ENCODE measurements around the gene ABCA2.
"Not testable (repeated sequence)": the region's sequence is repeated elsewhere in the genome, so short reads cannot be mapped to it uniquely, and the experiment has no call there.

The ABCA2 gene

DNA sequence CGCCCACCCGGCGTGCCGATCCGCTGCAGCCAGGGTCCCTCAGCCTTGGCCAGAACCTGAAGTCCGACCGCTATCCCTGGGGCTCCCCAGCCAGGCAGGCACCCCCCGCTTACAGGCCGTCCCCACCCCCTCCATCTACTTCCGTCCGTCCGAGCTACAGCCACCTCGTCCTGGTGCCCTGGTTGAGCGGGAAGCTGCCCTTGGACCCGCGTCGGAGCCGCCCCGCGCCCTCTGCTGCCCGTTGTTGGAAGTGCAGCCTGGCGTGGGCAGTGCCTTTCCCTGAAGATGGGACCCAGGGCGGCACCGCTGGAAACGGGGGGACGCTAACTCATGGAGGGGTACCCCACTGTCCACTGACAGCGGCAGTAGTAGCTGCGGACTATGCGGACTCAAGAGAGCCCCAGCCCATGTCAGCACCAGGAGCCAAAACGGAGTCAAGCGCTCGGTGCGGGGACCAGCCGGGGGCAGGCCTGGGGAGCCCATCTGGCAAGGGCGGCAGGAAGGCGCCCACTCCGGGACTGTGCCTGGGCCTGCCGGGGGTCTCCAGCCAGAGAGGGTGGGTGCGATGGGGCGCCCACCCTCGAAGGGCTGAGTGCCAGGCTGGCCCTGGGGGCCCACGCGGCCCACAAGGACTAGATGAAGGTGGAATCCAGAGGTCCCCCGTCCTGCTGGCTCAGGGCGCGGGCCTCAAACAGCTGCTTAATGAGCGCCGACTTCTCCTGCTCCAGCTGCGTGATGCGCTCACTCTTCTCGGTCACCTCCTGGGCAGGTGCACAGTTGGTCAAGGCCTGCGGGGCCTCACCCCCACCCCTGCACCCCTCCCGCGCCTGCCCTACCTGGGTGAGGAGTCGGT lies 36.2 kb upstream of the ABCA2 start:
- DNase-seq: peak in 1 of 2 experiments; percentile 47

DNA sequence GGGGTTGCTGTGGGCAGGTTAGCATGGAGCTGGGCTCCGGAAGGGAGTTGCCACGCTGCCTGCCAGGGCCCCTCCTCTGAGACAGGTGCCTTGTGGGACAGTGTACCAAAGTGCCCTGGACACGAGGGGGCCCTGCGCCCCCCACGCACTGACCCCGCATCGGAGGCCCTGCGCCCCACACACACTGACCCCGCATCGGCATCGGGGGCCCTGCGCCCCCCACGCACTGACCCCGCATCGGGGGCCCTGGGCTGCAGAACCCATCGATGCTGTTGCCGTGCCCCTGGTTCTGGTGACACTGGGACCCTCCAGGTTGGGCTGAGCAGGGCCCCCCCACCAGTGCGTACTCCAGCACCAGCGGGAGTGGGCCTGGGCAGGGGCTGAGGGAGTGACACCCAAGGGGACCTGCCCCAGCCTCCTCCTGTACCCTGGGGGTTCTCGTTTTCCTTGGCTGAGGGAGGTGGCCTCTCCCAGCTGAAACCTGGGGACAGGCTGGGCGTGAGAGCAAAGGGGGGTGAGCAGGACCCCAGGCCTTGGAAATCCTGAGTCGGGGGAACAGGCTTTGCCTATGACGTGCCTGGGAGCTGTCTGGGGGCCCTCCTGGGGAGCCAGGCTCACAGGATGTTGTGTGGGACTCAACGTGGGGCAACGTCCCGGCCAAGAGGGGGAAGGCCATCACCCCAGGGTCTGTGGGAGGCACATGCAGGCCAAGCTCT lies 35.4 kb upstream of the ABCA2 start:
- no peak for DNase-seq

DNA sequence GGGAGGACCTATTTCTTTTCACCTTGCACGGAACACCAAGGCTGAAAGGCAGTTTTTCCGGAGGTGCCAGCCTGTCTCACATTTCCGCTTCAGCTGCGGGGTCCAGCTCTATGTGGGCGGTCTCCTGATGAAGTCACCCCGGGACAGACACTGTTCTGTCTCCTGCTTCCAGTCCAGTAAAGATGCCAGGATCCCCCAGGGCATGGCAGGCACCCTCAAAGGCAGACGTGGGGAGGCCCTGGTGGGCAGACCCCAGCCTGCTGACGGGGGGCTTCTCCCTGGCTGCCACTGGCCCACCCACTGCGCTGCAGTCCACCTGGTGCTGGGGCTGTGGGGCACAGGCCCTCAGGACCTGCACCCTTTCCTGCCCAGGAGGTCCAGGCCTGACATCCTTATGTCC lies 34.8 kb upstream of the ABCA2 start:
- not testable (repeated sequence) for DNase-seq

DNA sequence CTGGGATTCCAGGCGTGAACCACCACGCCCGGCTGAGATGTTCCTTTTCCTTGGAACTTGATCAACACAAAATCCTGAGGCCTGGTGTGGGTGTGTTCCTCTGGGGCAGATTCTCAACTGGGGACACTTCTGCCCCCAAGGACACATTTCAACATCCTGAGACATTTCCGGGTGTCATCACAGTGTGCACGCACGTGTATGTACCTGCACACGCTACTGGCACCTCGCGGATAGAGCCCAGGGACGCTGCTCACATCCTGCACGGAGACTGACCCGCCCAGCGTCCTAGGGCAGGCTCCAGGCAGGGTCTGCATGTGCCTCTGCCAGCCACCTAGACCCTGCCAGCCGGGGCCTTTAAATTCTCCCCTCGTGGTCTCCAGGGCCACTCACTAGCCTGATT lies 34.3 kb upstream of the ABCA2 start:
- DNase-seq: no peak

DNA sequence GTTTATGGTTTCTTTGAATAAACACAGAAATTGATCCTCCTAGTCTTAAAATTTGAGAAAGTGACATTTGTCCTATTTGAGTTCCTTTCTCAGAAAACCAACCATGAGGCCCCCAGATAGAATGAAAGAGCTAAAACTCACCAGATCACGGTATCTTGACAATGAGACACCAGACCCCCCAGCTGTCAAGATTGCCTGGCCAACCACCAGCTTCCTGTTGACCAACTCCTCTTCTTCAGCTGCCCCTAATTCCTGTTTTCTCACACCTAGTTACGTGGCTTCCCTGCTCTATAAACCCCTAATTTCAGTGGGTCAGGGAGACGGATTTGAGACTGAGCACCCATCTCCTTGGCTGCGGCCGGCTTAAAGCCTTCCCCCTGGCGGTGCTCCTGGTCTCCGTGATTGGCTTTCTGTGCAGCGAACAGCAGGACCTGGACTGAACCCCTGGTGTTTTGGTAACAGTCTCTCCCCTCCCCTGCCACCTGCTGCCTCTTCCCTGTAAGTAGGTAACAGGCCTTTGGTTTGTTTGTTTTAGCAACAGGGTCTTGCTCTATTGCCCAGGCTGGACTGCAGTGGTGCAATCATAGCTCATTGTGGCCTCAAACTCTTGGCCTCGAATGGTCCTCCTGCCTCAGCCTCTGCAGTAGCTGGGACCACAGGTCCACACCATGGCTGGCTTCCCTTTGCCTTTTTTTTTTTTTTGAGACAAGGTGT lies 30.6 kb upstream of the ABCA2 start:
- no peak for DNase-seq

DNA sequence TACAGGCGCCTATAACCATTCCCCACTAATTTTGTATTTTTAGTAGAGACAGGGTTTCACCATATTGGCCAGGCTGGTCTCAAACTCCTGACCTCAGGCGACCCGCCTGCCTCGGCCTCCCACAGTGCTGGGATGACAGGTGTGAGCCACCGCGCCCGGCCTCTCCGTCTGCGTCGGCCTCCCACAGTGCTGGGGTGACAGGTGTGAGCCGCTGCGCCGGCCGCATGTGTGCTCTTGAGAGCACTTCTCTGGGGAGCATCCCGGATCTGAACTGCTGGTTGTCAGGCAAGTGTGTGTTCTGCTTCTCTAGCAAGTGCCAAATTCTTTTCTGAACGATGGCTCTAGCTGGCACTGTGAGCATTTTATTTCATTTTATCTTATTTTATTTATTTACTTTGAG lies 29.5 kb upstream of the ABCA2 start:
- no peak for DNase-seq

DNA sequence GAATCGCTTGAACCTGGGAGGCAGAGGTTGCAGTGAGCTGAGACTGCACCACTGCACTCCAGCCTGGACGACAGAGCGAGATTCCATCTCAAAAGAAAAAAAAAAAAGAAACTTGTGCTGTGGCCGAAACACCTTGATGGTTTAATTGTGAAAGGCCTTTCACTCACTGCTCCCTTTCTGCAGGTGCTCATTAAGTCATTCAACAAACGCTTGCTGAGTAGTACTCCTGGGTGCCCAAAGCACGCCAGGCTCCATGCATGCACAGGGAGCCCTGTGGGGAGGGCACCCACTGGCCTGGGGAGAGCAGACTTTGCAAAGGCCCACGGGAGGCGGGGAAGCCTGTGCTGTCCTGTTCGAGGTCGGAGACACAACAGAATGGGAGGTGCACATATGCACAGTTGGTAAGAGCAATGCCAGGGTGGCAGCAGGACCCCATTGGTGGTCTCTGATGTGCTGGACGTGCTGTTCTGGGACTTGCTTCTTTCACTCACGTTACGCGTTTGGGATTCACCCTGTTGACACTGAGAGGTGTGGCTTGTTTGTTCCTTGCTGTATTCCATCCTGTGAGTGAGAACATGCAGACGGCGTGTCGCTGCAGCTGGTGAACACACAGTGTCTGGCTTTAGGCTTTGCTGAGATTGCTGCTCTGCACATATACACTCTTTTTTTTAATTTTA lies 28.8 kb upstream of the ABCA2 start:
- no peak for DNase-seq

DNA sequence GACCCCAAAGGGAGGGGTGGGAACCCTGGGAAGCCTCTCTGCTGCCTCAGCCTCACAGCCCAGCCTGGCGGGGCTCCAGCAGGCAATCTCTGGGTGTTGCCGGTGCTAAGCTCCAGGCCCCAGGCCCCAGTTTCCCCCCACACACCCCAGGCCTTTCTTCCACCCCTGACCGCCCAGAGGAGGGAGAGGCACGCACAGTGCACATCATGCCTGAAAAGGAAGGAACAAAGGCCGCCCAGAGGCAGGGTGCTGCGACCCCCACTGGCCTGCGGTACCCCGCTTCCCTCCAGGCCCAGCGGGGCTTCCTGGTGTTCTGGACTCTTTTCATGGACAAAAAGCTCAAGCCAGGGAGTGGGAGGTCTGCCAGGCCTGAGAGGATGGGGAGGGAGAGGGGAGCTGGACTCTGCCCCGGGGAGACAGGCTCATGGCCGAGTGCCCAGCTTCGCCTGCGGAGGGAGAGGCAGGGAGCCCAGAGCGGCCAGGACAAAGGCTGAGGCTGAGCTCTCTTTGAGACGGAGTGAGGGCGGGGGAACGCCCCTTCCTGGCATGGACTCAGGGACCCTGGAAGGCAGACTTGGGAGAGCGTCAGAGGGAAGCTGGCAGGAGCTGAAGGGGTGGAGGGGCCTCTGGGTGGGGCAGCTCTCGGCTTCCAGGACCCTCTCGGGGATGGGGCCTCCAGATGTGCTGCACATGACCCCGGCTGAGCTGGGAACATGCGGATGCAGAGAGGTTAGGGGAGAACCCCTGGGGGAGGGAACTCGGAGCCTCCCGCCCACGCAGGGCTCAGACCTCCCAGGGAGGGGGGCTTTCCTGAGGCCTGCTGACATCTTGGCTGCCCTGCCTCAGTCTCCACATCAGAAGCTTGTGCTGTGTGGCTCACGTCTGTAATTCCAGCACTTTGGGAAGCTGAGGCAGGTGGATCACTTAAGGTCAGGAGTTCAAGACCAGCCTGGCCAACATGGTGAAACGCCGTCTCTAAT lies 27.6 kb upstream of the ABCA2 start:
- no peak for DNase-seq

DNA sequence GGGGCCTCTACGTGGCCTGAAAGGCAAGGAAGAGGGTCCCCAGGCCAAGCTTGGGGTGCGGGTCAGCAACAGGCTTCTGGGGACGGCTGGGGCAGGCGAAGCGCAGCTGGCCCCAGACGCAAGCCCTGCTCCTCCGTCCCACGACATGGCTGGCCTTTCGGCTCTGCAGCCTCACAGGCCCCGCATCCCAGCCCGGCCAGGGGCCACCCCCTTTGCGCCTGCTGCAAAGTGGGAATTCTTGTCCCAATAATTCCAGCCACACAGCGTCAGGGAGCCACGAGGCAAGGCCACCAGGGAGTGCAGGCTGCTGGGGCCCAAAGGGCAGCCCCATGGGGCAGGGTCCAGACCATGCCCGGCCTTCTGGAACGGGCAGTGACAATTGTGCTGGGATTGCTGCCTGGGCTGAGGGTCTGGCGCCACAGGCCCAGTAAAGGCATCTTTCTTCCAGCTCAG lies 26.9 kb upstream of the ABCA2 start:
- DNase-seq: no peak

DNA sequence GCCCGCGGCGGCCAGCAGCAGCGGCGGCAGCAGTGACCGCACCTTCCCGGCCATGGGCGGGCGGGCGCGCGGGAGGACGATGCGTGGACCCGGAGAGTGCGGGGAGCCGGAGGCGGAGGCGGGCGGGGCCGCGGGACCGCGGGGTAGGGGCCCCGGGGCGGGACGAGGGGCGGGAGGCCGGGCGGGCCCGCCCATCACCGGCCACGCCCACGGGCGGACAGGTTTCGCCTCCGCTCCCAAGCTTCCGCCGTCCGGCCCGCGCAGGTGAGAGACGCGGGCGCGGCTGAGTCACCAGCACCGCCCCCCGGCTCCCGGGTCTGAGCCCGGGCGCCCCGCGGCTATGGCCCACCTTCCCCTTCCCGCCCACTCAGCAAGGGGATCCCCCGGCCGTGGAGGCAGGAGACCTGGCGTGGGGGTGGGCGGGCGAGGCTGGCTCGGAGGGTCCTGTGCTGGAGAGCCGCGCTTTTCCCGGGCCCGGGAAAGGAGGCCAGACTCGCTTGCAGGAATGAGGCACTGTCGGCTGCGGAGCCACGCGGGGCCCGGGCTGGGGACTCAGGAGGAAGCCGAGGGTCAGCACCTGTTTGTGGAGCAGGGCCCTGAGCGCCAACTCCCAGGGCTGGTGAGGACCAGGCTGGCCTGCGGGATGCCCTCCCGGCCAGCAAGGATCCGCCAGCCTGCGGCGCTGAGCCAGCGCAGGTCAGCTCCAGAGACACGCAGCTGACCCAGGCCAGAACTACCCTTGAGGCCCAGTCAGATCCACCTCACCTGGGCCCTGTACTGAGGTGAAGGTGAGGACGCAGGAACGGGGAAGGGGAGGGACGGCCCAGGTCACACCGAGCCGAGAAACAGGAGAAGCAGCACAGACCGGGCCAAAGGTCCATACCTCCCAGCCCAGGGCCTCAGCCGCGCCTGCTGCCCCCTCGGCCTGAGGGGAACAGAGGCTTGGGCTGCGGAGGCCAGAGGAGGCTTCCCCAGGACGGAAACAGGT lies 26.2 kb upstream of the ABCA2 start, which contains the start of gene ENTPD2:
Gene ENTPD2, minus strand, starts transcription at position 118 of the 988 bp plus-strand sequence. Its CDS starts 64 bp downstream, at position 54.
- no peak for DNase-seq

DNA sequence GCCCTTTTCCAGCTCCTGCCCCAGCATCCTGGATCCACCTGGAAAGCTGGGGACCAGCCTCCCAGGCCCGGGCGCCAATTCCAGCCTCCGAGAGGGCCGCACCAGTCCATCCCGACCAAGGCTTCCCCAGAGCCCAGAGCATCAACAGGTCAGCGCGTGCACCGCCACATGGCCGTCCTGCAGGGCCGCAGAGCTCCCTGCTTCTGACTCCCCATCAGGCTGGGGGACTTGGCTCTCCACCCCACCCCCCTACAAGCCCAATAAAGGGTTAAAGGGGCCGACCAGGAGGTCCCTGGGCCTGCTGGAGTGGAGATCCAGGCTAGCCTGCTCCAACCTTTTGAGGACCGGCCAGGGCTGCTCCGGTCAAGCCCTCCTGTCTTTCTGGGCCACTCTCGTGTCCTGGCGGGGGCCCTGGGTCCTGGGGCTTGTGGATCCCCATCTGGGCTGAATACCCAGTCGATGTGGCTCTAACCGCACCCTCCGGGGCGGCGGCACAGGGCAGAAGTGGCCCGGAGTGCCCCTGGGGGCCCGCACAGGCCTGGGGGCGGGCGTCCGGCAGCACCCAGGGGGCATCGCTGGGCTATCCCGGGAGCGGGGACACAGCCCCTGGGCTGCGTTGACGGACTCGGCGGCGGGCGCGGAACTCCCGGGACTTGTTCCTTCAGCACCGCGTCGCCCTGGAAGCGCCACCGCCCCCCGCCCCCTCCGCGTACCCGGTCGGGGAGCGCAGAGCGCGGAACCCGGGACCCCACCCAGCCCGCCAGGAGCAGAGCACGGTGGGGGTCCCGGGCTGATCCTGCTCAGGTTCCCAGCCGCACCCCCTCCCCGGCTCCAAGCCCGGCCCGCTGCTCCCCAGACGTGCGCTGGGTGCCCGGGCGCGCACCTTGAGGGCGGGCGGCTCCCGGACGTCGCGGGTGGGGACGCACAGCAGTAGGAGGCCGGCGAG lies 25.2 kb upstream of the ABCA2 start:
- no peak for DNase-seq

DNA sequence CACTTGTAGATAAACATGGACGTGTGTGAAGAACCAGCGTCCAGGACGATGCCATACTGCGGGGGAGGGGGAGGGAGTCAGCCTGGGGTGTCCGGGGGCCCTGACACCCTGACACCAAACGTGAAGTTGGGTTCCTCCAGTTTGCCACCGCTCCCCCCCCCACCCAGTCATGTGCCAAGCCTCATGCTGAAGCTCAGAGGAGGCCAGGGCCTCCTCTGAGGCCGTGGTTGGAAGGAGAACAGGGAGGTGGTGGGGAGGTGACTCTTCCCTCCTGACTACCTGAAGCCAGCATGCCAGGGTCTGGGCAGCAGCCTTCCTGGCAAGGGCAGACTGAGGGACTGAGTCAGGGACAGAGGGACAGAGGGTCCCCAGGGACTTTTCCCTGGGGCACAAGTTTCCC lies 24.3 kb upstream of the ABCA2 start:
- no peak for DNase-seq

DNA sequence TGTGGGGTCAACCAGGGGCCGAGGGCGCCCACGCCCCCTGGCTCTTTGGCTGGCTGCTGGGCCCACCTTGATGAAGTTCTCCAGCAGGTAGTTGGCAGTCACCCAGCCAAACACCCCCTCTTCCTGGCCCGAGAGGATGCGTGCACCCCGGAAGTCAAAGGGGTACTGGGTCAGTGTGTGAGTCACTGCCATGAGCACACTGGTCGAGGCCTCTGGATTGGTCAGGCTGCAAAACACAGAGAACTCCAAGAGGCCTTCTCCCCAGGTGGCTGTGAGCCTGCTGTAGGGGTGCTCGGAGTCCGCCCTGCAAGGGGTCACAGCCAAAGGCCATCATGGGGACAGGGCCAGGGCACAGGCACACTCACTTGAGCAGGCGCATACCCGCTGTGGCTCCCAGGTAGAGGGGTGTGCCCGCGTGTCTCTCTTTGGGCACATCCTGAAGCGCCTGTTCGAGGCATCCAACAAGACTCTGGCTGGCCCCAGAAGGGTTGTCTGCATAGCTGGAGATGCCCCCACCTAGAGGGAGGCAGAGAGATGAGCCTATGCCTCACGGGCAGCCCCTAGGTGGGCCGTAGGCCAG lies 23.2 kb upstream of the ABCA2 start:
- no peak for DNase-seq

DNA sequence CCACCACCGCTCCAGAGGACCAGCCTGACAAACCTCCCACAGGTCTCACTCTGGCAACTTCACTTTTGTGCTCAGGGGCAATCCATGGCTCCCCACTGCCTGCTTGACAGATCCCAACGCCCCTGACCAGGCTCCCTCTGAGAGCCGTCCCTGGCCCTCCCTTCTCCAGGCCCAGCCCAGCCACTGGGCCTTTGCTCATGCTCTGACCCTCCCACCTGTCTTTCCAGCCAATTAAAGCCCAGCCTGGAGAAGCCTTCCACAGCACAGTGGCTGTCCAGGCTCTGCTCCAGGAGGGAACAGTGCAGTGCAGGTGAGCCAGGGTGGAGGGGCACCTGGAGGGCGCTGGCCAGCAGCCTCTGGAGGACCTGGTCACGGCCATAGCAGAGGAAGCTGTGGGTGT lies 22.5 kb upstream of the ABCA2 start:
- no peak for DNase-seq

DNA sequence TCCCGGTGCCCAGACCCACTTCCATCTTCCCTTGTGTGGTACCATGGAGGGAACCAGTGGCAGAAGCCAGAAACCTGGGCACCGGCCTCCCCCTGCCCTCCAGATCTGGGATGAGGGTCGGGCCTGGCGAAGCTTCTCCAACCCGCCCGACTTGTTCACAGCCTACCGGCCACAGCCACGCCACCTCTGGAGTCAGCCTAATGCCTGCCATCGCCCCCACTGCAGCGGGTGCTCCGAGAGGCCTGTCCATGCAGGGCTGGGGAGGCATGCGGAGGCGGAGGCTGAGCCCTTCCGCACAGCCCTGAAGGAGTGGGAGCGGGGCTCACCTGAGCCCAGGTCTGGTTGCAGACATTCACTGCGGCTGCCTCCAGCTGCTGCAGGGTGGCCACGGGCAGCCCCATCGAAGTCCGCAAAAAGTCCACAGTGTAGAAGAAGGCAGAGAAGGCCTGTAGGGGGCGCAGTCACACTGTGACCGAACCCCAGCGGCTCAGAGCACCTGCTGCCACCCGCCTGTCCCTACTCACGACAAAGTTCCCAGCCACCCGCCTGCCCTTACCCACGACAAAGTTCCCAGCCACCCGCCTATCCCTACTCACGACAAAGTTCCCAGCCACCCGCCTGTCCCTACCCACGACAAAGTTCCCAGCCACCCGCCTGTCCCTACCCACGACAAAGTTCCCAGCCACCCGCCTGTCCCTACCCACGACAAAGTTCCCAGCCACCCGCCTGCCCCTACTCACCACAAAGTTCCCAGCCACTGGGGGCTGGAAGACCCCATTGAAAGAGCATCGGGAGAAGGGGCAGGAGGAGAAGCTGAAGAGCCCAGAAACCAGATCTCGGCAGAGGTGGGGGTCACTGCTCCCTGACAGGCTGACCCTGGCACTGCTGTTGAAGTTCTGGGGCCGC lies 21.8 kb upstream of the ABCA2 start:
- peak in 1 of 2 experiments; percentile 50 for DNase-seq

DNA sequence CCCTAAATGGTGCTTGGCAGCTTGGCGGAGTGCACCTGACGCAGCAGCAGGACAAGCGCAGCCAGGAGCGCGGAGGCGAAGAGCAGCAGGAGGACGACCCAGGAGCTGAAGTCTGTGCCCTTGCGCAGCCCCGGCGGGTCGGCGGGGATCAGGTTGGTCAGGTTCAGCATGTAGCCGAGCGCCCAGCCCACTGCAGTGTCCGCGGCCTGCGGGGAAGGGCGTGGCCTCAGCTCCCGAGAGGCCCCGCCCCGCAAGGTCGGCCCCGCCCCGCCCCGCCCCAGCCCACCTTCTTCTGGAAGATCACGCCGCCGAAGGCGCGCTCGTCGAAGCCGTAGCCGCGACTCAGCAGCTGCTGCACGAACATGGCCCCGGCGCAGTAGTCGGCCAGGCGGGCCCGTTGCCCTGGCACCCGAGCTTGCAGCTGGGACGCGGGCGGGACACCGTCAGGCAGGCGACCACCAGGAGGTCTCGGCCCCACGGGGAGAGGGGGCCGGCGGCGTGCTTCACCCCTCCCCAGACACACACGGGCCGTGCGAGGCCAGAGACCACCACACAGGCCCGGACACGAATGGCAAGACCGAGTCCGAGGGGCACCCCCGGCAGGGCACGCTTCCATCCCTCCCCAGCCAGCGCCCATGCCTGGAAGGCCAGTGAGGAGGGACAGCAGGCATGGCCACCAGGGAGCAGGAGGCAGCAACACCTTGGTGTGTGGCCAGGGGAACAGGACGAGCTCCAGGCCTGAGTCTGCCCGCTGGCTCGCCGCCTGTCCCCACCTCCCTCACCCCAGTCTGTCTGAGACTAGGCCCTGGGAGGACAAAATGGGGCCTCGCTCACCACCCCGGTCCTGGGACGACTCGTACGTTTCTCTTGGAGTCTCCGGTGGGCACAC lies 20.9 kb upstream of the ABCA2 start:
- no peak for DNase-seq
